Body of pancreas (tissue), 4 donors: Measurements from ENCODE around the gene DEDD.

Source experiments
- CTCF ChIP-seq, 7 experiments: fragments of 450-650 bp in 4 of 7; fragments of 200-600 bp in 3 of 7; sonication (generic) in 3 of 7; IDR thresholded peaks; one replicate each; pipeline ENCODE4 v1.5.1; 2016 to 2019; ENCODE audit warnings: antibody characterized with exemption in 7 of 7
- POLR2A ChIP-seq, 3 donors: fragments of 450-650 bp; IDR thresholded peaks; one replicate each; pipeline ENCODE4 v1.6.1; 2016; ENCODE audit warnings: antibody characterized with exemption in 3 of 3, mild to moderate bottlenecking in 2 of 3

GRCh38 chr1:161081519-161081918 lies 50.9 kb downstream of the DEDD start:
- no peak for TF ChIP-seq CTCF (IDR thresholded peaks at IDR 0.05)
- TF ChIP-seq POLR2A (IDR thresholded peaks at IDR 0.05) = no peak
